Cardiac septum (tissue), 1 donor: ENCODE measurements around the gene SCFD2. TPM values are rescaled to one million over a fixed set of nuclear protein-coding genes. Genes with fewer than 3 reads are reported as not detected.
"Not testable (repeated sequence)": the region's sequence is repeated elsewhere in the genome, so short reads cannot be mapped to it uniquely, and the experiment has no call there.

Experiments
- DNase-seq: peaks from one replicate; pipeline ENCODE4 v3.0.0-alpha.2; 2020; ENCODE audit warnings: low spot score
- intact Hi-C: fragments of 100-400 bp; cut with DNase I; formaldehyde crosslinking; loops from one replicate; pipeline ENCODE4 v1.14.0; 2022
- long read RNA-seq: library from polyadenylated mRNA; unstranded; transcript quantifications from one replicate; pipeline ENCODE4 v2.0.0, GENCODE V29; 2021
- total RNA-seq: library from RNA; stranded (reverse); fragmentation: NEBNext Ultra II Directional; extraction: Animal tissue kit (Norgen Biotek cat#: 25700); gene quantifications from one replicate; pipeline ENCODE4 v1.2.1, GENCODE V29; 2021
- donor health status: DM: no; HTN: no; CAD: no.

The SCFD2 gene
- 9.7 TPM for total RNA-seq
- long read RNA-seq, partial matches to known transcripts: 1 of 8 reads
- long read RNA-seq, other reads (novel, unspliced or antisense): 7 of 8 reads

DNA sequence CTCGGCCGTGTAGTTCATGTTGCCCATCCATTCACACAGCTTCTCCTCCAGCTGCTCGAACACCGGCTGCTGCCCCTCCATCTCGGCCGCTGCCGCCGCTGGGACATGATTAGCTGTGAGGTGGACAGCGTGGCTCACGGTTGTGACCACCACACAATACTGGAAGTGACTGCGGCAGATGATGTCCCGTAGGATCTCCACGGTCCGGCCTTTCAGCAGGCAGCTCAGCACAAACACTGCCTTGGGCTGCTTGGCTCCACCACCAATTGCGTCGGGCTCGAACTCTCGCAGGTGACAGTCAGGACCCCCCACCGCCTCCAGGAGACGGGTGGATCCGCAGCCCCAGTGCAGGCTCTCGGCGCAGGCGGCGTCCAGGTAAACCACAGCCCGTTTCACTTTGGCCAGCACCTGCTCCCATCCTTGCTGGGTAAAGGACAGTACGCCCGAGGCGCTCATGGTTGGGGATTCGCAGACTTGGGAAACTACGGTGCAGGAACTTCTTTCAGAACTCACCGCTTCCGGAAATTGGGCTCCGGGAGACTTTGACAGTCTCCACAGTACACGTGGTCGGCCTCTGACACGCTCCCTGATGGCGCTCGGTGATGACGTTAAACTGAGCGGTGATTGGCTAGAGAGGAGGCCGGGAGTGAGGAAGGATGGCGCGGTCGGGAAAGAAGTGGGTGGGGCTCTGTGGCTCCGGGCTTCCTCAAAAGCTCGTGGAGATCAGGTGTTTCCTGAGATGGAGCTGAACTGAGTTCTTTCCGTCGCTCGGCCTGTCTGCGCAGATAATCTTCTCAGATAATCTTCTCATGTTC is at the start of gene SCFD2:
Gene SCFD2, minus strand, starts transcription at position 576 of the 815 bp plus-strand sequence.
- intact Hi-C loops: loop anchor here (1.0 to 5.0 kb wide), 2 partner anchors 12 to 867 kb away; partner anchors contain the start of gene FIP1L1
- DNase-seq: peak; percentile 98

DNA sequence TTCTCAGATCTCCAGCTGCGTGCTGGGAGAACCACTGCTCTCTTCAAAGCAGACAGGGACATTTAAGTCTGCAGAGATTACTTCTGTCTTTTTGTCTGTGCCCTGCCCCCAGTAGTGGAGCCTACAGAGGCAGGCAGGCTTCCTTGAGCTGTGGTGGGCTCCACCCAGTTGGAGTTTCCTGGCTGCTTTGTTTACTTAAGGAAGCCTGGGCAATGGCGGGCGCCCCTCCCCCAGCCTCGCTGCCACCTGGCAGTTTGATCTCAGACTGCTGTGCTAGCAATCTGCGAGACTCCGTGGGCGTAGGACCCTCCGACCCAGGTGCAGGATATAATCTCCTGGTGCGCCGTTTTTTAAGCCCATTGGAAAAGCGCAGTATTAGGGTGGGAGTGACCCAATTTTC is 43.6 kb upstream of the SCFD2 start:
- DNase-seq, intact Hi-C loops: not testable (repeated sequence)

DNA sequence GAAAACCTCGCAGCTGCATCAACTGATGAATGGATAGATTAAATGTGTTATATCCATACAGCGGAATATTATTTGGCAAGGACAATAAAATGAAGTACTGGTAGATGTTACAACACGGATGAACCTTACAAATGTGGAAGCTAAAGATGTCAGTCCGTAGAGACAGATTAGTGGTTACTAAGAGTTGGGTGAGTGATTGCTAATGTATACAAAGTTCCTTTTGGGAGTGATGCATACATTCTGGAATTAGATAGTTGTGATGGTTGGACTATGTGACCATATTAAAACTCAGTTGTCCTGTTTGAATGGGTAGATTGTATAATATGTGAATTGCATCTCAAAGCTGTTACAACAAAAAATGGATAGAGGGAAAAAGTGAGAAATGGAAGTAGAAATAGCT is 14.4 kb upstream of the SCFD2 start:
- no peak for DNase-seq
- intact Hi-C loops: no loop called here

DNA sequence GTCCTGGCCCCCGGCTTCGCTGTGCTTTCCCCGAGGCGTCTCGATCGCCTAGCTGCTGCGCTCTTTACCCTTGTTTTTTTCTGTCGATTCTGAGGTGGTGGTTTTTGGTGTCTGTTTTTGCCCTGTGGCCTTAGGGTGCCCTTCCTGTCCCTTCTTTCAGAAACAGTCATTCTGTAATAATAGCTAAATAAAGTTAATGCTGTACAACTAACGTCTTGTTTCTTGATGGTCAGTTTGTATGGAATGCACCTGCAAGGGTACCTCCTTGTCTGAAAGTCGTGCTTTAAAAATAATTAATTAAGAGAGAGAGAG is 12.3 kb upstream of the SCFD2 start:
- intact Hi-C loops: loop anchor here (10.0 kb wide), 1 partner anchor 363 kb away; no protein-coding TSS in a partner anchor
- DNase-seq: no peak

DNA sequence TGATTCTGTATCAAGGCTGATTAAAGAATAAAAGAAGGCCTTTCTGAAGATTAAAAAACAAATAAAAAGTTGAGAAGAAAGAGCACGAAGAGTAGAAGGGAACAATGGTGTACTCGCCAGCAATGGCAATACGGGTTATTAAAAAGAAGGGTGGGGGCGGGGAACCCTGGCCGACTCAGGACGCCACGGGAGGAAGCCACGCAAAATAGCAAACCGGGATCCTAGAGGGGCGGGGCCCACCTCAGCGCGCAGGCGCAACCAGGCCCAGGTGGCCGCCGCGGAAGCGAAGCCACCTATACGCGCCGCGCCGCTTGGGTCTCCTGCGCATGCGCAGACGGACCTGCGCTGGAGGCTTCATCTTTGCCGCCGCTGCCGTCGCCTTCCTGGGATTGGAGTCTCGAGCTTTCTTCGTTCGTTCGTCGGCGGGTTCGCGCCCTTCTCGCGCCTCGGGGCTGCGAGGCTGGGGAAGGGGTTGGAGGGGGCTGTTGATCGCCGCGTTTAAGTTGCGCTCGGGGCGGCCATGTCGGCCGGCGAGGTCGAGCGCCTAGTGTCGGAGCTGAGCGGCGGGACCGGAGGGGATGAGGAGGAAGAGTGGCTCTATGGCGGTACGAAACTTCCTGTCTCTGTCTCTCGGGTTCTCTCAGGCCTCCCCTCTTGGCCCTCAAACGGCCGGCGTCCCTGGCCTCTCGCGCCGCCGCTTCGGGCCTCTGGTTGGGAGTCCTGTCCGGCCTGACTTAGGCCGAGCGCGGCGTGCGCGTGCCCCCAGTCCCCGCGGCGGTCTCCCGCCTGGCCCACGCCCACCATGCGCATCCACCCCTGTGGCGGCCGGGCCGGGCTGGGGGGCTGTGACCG is 11.7 kb upstream of the SCFD2 start, which contains the start of gene FIP1L1:
Gene FIP1L1, plus strand, starts transcription at position 323 of the 852 bp plus-strand sequence. Its CDS starts 198 bp downstream, at position 521.
- intact Hi-C loops: loop anchor here (1.0 to 10.0 kb wide), 2 partner anchors 11 to 363 kb away; partner anchors contain the start of gene SCFD2
- peak; percentile 98 for DNase-seq

DNA sequence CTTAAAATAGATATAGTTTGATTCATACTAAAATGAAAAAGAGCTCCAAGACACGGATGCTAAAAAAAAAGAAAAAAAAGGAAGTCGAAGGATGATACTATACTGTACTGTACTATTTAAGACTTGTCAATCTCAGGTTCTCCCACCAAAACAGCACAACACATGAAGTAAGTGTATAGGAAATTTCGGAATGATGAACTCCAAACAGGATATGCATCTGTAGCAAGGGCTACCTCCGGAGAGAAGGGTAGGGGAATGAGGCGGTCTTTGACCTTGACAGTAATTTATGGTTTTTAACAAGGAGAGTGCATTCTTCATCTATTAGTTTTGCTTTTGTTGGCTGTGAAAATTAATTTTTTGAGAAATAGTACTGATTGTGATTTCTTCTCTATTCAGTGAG is 11.0 kb upstream of the SCFD2 start:
- intact Hi-C loops: loop anchor here (1.0 to 10.0 kb wide), 2 partner anchors 11 to 362 kb away; partner anchors contain the start of gene SCFD2
- DNase-seq: no peak

DNA sequence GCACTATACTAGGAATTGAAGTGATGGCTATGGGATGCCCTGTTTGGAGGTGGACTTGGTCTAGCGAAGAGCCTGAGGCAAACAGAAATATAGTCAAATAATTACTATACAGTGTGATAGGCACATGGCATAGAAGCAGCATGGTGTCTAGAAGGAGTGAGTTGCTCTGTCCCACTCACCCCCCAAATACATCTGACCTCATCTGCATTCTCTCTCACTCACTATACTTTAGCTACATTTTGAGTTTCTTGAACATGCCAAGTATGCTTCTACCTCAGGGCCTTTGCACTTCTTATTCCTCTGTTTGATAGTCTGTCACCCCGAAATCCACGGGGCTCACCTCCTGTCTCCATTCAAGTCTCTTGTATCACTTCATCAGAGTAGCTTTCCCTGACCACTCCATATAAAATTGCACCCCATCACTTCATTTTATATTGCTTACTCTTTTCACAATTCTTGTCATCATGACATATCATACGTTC is 9.0 kb upstream of the SCFD2 start:
- DNase-seq: no peak
- intact Hi-C loops: loop anchor here (10.0 kb wide), 1 partner anchor 360 kb away; no protein-coding TSS in a partner anchor

DNA sequence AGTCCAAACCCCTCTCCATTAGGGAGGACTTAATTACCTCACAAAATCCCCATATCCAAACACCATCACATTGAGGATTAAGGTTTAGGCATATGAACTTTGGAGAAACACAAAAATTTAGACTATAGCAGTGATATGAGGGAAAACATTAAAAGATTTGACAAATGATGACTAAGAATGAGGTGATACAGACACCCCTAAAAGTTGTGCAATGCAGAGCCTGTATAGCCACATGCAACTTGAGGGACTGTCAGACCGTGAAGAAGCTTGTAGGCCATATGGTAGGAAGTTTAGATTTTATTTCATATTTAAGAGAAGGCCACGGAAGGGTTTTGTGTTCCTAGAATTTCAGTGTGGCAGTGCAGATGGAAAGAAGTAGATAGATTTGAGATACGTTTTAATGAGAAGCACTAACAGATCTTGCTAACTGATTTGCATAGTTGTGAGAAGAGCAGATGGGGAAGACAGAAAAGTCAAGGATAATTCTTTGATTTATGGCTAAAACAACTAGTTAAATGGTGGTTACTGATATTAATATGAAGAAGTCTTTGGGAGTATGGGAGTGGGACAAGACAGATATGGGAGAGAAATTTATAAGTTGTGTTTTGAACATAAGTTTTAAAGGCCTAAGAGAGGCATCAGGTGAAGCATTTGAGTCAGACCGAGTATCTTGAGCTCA is 6.1 kb upstream of the SCFD2 start:
- intact Hi-C loops: loop anchor here (10.0 kb wide), 1 partner anchor 357 kb away; no protein-coding TSS in a partner anchor
- no peak for DNase-seq

DNA sequence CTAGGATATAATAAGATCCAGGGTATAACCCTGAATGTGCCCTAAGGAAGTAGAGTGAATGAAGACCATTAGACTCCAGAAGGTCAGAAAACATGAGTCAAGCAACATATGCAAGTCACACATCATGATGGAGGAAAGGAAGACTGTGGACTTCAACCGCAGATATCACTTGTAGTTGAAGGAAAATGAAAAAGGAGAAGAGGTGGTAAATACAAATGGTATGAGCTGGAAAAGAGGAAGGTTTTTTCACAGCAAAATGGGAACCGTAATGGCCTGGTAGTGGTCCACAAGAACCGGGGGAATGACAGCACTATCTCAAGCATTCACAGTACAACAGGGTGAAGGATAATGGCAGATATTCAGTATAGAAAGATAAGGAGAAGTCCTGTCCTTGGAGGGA is 5.2 kb upstream of the SCFD2 start:
- intact Hi-C loops: loop anchor here (10.0 kb wide), 1 partner anchor 356 kb away; no protein-coding TSS in a partner anchor

DNA sequence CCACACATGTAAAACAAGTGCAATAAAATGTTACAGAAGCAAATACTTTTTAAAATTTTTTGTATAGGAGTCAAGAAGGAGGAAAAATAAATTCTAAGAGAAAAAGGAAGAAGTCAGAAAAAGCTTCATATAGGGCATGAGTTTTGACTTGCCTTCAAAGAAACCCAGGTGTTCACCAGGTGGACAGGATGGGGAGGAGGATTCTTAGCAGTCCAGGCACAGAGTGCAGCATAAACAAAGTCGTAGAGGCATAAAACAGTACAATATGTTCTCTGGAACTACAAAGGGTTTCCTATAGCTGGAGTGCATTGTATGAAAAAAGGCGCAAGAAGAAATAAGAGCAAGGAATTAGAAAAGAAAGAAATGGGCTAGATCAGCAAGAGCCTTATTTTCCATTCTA is 1.9 kb upstream of the SCFD2 start:
- no peak for DNase-seq
- intact Hi-C loops: loop anchor here (5.0 kb wide), 1 partner anchor 865 kb away; no protein-coding TSS in a partner anchor

More for the DNA sequence above, 5.2 kb upstream of the SCFD2 start:
- DNase-seq: no peak

DNA sequence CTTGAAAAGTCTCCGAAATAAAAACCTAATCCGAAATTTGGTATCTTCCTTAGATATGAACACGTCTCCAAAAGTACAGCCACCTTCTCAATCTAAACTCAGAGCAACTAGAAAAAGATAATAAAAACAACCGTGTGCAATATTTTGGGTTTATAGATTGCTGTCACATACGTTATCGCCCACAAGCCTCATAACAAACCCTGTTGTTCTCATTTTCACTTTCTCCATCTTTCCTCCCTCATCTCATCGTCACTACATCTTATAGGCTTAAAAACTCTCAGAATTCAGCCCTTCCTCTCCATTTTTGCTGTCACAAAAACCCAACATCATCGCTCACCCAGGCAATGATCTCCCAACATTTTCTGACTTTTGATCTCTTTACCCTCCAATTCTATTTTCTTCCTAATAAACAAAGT is 448 bp upstream of the SCFD2 start:
- intact Hi-C loops: loop anchor here (1.0 to 5.0 kb wide), 2 partner anchors 11 to 866 kb away; partner anchors contain the start of gene FIP1L1
- DNase-seq: no peak

DNA sequence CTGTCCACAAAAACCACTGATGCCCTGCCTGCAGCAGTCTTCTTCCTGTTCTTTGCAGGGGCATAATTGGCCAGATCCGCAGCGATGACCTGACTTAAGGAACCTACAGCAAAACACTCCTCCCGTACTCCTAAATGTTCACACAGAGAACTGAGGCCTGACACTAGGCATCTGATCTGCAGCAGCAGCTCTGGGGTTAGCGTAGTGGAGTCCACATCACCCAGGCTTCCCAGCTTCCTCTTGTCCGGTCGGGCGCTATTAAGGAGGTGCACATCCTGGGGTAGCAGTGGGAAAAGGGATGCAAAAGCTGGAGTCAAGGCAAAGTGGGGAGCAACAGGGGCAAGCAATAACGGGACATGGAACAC is 758 bp downstream of the SCFD2 start:
- intact Hi-C loops: loop anchor here (5.0 kb wide), 1 partner anchor 867 kb away; no protein-coding TSS in a partner anchor
- DNase-seq: no peak

DNA sequence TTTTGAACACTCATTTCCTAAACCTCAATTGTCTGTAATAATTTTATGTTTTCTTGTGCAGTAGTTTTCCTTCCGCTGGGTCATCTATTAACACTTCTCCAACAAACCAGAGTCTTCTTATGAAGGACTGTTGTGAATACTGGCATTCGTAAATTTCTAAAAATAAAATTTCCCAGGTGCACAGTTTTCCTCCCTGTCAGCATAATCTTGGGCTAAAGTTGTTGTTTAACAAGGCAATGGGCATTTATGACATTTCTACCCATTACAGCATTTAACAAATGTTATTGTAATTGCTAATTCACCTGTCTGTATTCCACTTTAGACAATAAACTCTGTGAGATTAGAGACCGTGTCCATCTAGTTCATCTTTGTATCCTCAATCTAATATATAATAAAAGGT is 1.2 kb downstream of the SCFD2 start:
- no peak for DNase-seq
- intact Hi-C loops: loop anchor here (5.0 kb wide), 1 partner anchor 868 kb away; no protein-coding TSS in a partner anchor

DNA sequence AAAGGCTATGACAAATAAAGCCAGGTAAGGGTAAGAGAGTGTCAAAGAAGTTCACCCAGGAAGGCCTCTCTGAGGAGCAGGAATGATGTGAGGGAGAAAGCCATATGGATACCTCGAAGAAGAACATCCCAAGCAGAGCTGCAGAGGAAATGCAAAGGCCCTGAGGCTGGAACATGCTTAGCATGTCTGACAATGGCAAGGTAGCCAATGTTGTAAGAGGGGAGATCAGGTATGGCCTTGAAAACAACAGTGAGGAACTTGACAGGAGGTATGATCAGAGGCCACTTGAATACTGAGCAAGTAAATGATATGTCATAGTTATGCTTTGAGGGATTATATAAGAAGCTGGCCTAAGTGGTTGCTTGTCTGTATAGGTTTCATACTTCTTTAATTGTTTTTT is 3.8 kb downstream of the SCFD2 start:
- DNase-seq: no peak
- intact Hi-C loops: no loop called here

DNA sequence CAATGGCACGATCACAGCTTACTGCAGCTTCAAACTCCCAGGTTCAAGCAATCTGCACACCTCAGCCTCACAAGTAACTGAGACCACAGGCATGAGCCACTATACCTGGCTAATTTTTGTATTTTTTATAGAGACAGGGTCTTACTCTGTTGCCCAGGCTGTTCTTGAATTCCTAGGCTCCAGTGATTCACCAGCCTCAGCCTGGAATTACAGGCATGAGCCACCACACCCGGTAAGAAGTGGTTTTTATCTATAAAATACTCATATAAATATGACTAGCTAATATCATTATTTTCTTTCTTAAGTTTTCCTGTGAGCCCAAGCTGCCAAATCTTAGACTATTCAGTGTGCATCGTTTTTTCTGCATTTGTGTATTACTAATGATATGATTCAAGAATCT is 4.4 kb downstream of the SCFD2 start:
- intact Hi-C loops: no loop called here
- DNase-seq: no peak

DNA sequence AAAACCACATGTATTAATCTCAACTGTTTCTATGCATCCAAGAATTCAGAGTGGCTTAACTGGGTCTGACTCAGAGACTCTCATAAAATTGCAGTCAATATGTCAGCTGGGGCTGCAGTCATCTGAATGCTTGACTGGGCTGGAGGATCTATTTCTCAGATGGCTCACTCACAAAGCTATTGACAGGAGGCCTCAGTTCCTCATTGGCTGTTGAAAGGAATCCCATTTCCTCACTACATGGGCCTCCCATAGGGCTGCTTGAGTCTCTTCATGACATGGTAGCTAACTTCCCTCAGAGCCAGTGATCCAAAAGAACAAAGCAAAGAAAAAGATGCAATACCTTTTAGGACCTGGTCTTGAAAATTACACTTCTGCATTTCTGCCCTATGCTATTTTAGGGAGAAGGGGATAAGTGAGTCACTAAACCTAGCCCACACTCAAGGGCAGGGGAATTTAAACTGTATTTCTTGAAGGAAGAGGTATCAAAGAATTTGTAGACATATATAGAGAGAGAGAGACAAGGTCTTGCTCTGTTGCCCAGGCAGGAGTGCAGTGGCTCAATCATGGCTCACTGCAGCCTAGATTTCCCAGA is 9.8 kb downstream of the SCFD2 start:
- DNase-seq: no peak
- intact Hi-C loops: no loop called here

DNA sequence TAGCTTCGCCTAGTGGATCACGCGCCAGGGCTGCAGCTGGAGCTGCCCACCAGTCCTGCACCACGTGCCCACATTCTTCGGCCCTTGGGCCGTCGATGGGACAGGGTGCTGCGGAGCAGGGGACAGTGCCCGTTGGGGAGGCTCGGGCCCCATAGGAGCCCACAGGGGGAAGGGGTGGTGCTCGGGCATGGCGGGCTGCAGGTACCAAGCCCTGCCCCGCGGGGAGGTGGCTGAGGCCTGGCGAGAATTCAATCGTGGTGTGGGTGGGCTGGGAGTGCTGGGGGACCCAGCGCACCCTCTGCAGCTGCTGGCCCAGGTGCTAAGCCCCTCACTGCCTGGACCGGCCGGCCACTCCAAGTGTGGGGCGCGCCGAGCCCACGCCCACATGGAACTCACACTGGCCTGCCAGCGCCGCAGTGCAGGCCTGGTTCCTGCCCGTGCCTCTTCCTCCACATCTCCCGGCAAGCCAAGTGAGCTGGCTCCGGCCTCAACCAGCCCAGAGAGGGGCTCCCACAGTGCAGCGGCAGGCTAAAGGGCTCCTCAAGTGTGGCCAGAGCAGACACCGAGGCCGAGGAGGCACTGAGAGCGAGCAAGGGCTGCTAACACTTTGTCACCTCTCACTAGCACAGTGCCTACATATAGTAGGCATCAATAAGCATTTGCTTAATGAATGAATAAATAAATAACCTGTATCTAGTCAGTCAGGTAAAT is 11.7 kb downstream of the SCFD2 start:
- no peak for DNase-seq
- intact Hi-C loops: no loop called here

DNA sequence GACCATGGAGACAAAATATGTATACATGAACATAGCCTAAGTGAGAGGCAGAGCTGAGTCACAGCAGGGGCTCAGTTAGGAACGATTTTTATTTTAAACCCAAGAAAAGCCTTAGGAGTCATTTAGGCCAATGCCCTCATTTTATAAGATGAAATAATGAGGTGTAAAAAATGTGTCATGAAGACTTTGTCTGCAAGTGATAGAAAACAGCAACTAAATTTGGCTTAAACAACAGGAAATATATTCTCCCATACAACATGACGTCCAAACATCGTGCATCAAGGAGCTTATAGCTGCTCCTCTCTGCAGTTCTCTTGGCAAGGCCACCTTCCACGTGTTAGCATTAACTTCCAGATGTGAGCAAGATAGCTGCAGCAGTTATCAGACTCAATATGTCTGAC is 16.8 kb downstream of the SCFD2 start:
- intact Hi-C loops: no loop called here
- no peak for DNase-seq
